Measurements from ENCODE around the gene HARBI1.

- TF ChIP-seq RAD21 (IDR thresholded peaks at IDR 0.05 in 1 of 2, conservative IDR thresholded peaks at IDR 0.05 in 1 of 2; ENCODE audit: low read depth in 2 of 2, low read length in 2 of 2), result peak; percentile 34 to 54; a peak in 3 of 4 replicates
- no peak for TF ChIP-seq EZH2 (IDR thresholded peaks at IDR 0.05; ENCODE audit: low read depth, low read length, severe bottlenecking)
- TF ChIP-seq POLR2A (IDR thresholded peaks at IDR 0.05; ENCODE audit: control extremely low read depth in 1 of 2, low read depth in 2 of 2, low read length in 2 of 2), result peak in 1 of 2 experiments; percentile 86; a peak in 2 of 3 replicates
Observed at GRCh38 chr11:46617134-46617971, at the start of gene HARBI1, which contains the start of gene ATG13.

Data from H1 (cell line).